NB4 (cell line): ENCODE data around the gene MYO1G.
A peak's percentile ranks its signal among the peaks of the same experiment; 100 is the strongest.

Experiments used
- DNase-seq: peaks from one replicate; pipeline ENCODE4 v3.0.0; 2010; ENCODE audit warnings: low read depth
- H3K4me3 ChIP-seq: one replicate; pipeline ENCODE4 v1.5.1; 2011; ENCODE audit warnings: mild to moderate bottlenecking, low read depth, low read length, moderate library complexity
- CTCF ChIP-seq: IDR thresholded peaks from one replicate; pipeline ENCODE4 v1.5.1; 2012; ENCODE audit warnings: low read depth, low read length
- MAX ChIP-seq: IDR thresholded peaks from 2 replicates; pipeline ENCODE4 v1.6.1; 2011; ENCODE audit warnings: low read depth, low read length
- MYC ChIP-seq: IDR thresholded peaks from 2 replicates; pipeline ENCODE4 v1.6.1; 2011; ENCODE audit warnings: low read depth, low read length
- POLR2A ChIP-seq: IDR thresholded peaks from 2 replicates; pipeline ENCODE4 v1.6.1; 2011; ENCODE audit warnings: mild to moderate bottlenecking; ENCODE audit not compliant: insufficient read length; ENCODE audit errors: extremely low read depth

Gene MYO1G

GRCh38 chr7:45024126-45024744 is 45.4 kb upstream of the MYO1G start:
- no peak for TF ChIP-seq POLR2A
- no peak for TF ChIP-seq CTCF
- no peak for TF ChIP-seq MYC
- TF ChIP-seq MAX = no peak
- no peak for DNase-seq
- no peak overlapping the region for H3K4me3 ChIP-seq

GRCh38 chr7:45021604-45022296 is 42.9 kb upstream of the MYO1G start:
- TF ChIP-seq MAX (peak; percentile 44; the same call in 1 of the 2 replicates), CTCF (no peak), POLR2A (no peak)
- peak; percentile 83 for DNase-seq
- no peak overlapping the region for H3K4me3 ChIP-seq

- H3K4me3 ChIP-seq = no peak overlapping the region
Measured at GRCh38 chr7:45020915-45021314, 42.1 kb upstream of the MYO1G start.

GRCh38 chr7:45017253-45017652 is 38.4 kb upstream of the MYO1G start:
- DNase-seq = no peak
- TF ChIP-seq CTCF (no peak), MAX (no peak), POLR2A (no peak), MYC (no peak)
- no peak overlapping the region for H3K4me3 ChIP-seq

More at GRCh38 chr7:45020915-45021314, 42.1 kb upstream of the MYO1G start:
- peak; percentile 35 for DNase-seq
- TF ChIP-seq MYC (no peak), CTCF (no peak), MAX (no peak), POLR2A (no peak)

- DNase-seq = no peak
- no peak overlapping the region for H3K4me3 ChIP-seq
- TF ChIP-seq MYC (no peak), CTCF (no peak), POLR2A (no peak), MAX (no peak)
Measured at GRCh38 chr7:45015313-45015712, 36.5 kb upstream of the MYO1G start.
